Endothelial cell of umbilical vein (primary cell): Measurements from ENCODE around the gene LAMC3.

ENCODE experiments used
- CTCF ChIP-seq, 2 donors: IDR thresholded peaks; 1 replicate in 1 of 2; 2 replicates in 1 of 2; pipeline ENCODE4 v1.5.1; 2011; ENCODE audit warnings: low read length in 2 of 2, mild to moderate bottlenecking in 2 of 2, moderate library complexity in 2 of 2, control low read depth in 1 of 2, inconsistent platforms in 1 of 2, low read depth in 1 of 2; ENCODE audit not compliant: insufficient read depth in 1 of 2; ENCODE audit errors: extremely low read depth in 1 of 2
- MAX ChIP-seq: IDR thresholded peaks from 2 replicates; pipeline ENCODE4 v1.6.1; 2011; ENCODE audit not compliant: insufficient read depth, insufficient read length
- POLR2AphosphoS5 ChIP-seq: IDR thresholded peaks from 2 replicates; pipeline ENCODE4 v1.6.1; 2012; ENCODE audit warnings: low read depth, mild to moderate bottlenecking, control low read depth, low read length, moderate library complexity; ENCODE audit not compliant: insufficient read depth

DNA sequence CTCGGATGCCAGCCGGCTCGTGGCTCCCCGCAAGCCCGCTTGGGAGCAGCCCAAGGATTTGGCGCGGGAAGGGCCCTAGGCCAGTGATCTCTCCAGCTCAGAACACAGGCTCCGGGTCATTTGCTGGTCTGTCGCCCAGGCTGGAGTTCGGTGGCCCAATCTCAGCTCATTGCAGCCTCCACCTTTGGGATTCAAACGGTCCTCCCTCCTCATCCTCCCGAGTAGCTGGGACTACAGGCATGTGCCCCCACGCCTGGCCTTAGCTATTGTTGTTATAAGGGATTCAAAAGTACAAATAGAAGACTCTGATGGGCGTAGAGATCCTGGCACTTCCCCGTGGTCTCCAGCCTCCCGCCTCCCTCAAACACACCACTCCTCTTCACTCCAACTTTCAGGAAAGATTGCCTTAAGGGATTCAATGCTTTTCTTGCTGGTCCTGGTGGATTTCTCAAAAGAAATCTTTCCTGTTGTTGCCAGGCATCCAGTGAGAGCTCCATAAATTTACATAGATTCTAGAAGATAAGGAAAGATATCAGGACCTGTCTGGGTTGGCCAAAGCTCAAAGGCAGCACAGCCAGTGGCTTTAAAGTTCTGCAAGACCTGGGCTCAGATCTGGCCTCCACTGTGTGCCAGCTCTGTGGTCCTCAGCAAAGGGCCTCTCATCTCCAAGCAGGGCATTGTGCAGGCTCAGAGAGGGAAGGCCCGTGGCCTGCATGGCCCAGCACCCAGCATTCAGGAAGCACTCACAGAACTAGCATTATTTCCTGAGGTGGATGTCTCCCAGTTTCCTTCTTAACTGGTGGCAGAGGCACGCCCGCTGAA lies 88.4 kb downstream of the LAMC3 start:
- TF ChIP-seq CTCF (IDR thresholded peaks at IDR 0.05; ENCODE audit: extremely low read depth in 1 of 2, insufficient read depth in 1 of 2, low read depth in 1 of 2, low read length in 2 of 2) (no peak), POLR2AphosphoS5 (no peak), MAX (no peak)
